ACC112 (cell line): Measurements from ENCODE around the gene KCNJ13.
"Not testable (repeated sequence)": the region's sequence is repeated elsewhere in the genome, so short reads cannot be mapped to it uniquely, and the experiment has no call there.

Experiments
- H2AFZ ChIP-seq: fragments of 200-600 bp; sonication (generic); one replicate; pipeline ENCODE4 v1.6.0; 2017; ENCODE audit warnings: antibody characterized with exemption, low read length; ENCODE audit not compliant: unreplicated experiment
- H3K27ac ChIP-seq: fragments of 200-600 bp; sonication (generic); 2 replicates; pipeline ENCODE4 v1.5.1; 2014; ENCODE audit warnings: low read depth, mild to moderate bottlenecking, antibody characterized with exemption, low read length, moderate library complexity
- H3K27me3 ChIP-seq: fragments of 200-600 bp; sonication (generic); 2 replicates; pipeline ENCODE4 v1.6.1; 2014; ENCODE audit warnings: mild to moderate bottlenecking, antibody characterized with exemption, low read length, moderate library complexity, mixed read lengths; ENCODE audit not compliant: insufficient read depth
- H3K36me3 ChIP-seq: fragments of 200-600 bp; sonication (generic); 2 replicates; pipeline ENCODE4 v1.6.1; 2016; ENCODE audit warnings: mild to moderate bottlenecking, antibody characterized with exemption, low read length, moderate library complexity, mixed read lengths; ENCODE audit not compliant: insufficient read depth
- H3K4me1 ChIP-seq: fragments of 200-600 bp; sonication (generic); one replicate; pipeline ENCODE4 v1.6.1; 2016; ENCODE audit warnings: low read length, mixed read lengths; ENCODE audit not compliant: insufficient read depth, unreplicated experiment, control insufficient read depth
- H3K4me3 ChIP-seq: fragments of 200-600 bp; sonication (generic); 2 replicates; pipeline ENCODE4 v1.5.1; 2014; ENCODE audit warnings: mild to moderate bottlenecking, low read depth, low read length
- H3K79me2 ChIP-seq: fragments of 200-600 bp; sonication (generic); one replicate; pipeline ENCODE4 v1.6.0; 2016; ENCODE audit warnings: low read length; ENCODE audit not compliant: control insufficient read depth, unreplicated experiment, insufficient read depth

Gene KCNJ13

DNA sequence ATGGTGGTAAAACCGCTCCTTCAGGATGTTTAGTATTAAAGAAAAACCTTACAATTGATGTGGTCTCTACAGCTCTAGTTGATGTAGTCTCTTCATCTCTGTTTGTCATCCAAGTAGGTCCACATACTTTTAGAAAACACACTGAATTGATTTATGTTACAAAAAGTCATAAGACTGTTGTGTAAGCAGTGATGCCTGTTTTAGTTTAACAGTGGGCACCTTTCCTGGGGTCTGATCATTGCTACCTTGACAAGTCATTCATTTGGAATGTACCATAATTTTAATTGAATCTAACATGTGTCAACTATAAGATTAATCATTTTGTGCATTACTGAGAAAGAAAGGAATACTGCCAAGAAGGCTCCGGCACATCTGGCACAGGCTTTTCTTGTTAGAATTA lies 44.9 kb downstream of the KCNJ13 start:
- no peaks in the 10 kb centered on the region for H3K4me1 ChIP-seq
- no peak overlapping the region for H3K4me3 ChIP-seq
- no peak overlapping the region for H2AFZ ChIP-seq
- no peaks in the 10 kb centered on the region for H3K27me3 ChIP-seq
- H3K79me2 ChIP-seq, result peaks cover 47% of the 10 kb centered on the region
- H3K36me3 ChIP-seq, result peaks cover 12% of the 10 kb centered on the region
- no peak overlapping the region for H3K27ac ChIP-seq

DNA sequence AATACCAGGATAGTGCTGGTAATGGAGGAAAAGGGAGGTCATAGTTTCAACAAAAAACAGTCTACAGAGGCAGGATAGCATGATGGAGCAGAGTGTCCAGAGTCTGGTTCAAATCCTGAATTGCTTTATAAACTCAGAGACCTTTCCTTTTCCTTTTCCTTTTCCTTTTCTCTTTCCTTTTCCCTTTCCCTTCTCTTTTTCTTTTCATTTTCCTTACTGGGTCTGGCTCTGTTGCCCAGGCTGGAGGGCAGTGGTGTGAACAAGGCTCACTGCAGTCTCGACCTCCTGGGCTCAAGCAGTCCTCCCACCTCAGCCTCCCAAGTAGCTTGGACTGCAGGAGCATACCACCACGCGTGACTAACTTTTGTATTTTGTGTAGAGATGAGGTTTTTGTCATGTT lies 47.6 kb downstream of the KCNJ13 start:
- peaks cover 8% of the 10 kb centered on the region for H3K36me3 ChIP-seq
- H3K4me3 ChIP-seq, result no peak overlapping the region
- no peaks in the 10 kb centered on the region for H3K27me3 ChIP-seq
- H3K79me2 ChIP-seq, result peaks cover 54% of the 10 kb centered on the region
- H3K4me1 ChIP-seq, result no peaks in the 10 kb centered on the region
- no peak overlapping the region for H3K27ac ChIP-seq
- no peak overlapping the region for H2AFZ ChIP-seq

DNA sequence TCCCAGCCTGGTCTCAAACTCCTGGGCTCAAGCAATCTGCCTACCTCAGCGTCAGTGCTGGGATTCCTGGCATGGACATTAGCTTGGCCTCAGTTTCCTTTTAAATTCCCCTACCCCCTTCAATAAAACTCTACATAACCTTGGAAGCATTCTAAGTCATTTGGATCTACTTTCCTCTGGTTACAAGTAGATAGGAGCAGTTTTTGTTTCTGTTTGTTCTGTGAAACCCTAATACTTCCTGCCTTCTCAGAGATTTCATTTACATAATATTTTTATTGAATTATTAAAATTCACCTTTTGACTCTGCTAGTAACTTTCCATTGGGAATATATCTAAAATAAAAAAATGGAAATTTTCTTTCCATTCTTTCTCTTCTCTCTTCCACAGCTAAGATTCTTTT lies 53.3 kb downstream of the KCNJ13 start:
- H3K36me3 ChIP-seq, result peaks cover 17% of the 10 kb centered on the region
- no peaks in the 10 kb centered on the region for H3K4me1 ChIP-seq
- H3K79me2 ChIP-seq, result peaks cover 66% of the 10 kb centered on the region

DNA sequence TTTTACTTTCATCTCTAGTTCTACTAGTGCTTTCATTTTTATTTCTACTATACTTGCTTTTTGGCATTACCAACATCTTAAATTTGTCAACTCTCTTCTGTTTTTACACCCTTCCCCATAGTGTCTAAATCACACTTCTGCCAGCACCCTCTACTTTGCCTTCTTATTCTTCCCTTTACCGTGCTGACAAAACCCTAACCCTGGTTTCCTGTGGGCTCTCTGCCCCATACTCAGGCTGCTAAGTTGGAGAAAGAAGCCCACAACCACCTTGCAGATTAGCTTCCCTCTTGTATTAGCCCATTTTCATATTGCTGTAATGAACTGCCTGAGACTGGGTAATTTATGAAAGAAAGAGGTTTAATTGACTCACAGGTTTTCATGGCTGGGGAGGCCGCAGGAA lies 54.5 kb downstream of the KCNJ13 start:
- peaks cover 17% of the 10 kb centered on the region for H3K36me3 ChIP-seq

More for the DNA sequence above, 53.3 kb downstream of the KCNJ13 start:
- Histone ChIP-seq H3K27me3 (no peaks in the 10 kb centered on the region), H3K4me3 (no peak overlapping the region), H2AFZ (no peak overlapping the region), H3K27ac (no peak overlapping the region)

DNA sequence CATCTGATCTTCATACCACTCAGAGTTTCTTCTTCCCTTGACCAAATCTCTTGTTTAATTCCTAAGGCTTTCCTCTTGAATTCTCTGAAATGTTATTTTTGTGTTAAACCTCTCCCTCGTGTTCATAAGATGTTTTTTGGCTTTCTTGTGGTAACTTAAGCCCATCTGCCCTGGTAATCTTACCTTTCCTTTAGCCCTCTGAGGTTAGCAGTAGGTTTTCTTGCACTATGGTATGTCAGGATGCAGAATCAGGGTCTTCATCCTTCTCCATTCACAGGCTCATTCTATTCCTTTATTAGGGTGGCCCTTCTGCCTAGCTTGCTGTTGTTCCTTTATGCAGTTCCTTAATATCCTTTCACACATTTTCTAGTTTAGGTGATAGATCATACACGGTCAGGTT lies 55.1 kb downstream of the KCNJ13 start:
- peaks cover 75% of the 10 kb centered on the region for H3K79me2 ChIP-seq
- H3K4me3 ChIP-seq, result no peak overlapping the region
- no peak overlapping the region for H2AFZ ChIP-seq
- peaks cover 17% of the 10 kb centered on the region for H3K36me3 ChIP-seq
- no peaks in the 10 kb centered on the region for H3K4me1 ChIP-seq
- no peak overlapping the region for H3K27ac ChIP-seq
- no peaks in the 10 kb centered on the region for H3K27me3 ChIP-seq

More for the DNA sequence above, 54.5 kb downstream of the KCNJ13 start:
- Histone ChIP-seq H2AFZ (no peak overlapping the region), H3K4me3 (no peak overlapping the region), H3K79me2 (peaks cover 69% of the 10 kb centered on the region), H3K4me1 (no peaks in the 10 kb centered on the region), H3K27me3 (no peaks in the 10 kb centered on the region), H3K27ac (no peak overlapping the region)

DNA sequence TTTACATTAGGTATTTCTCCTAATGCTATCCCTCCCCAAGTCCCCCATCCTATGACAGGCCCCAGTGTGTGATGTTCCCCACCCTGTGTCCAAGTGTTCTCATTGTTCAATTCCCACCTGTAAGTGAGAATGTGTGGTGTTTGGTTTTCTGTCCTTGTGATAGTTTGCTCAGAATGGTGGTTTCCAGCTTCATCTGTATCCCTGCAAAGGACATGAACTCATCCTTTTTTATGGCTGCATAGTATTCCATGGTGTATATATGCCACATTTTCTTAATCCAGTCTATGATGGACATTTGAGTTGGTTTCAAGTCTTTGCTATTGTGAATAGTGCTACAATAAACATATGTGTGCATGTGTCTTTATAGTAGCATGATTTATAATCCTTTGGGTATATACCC lies 56.3 kb downstream of the KCNJ13 start:
- H2AFZ ChIP-seq, result not testable (repeated sequence)
- Histone ChIP-seq H3K79me2 (peaks cover 81% of the 10 kb centered on the region), H3K36me3 (peaks cover 13% of the 10 kb centered on the region)

More for the DNA sequence above, 56.3 kb downstream of the KCNJ13 start:
- H3K27me3 ChIP-seq, H3K4me3 ChIP-seq, H3K4me1 ChIP-seq, H3K27ac ChIP-seq: not testable (repeated sequence)
